Right atrium auricular region (tissue), 2 donors: ENCODE results near the gene SPAG6. TPM values are rescaled to one million over a fixed set of nuclear protein-coding genes. Genes with fewer than 3 reads are reported as not detected.

Experiments used
- DNase-seq: peaks from one replicate; pipeline ENCODE4 v3.0.0-alpha.2; 2019; ENCODE audit warnings: low spot score
- H3K27ac ChIP-seq, 2 donors: fragments of 200-600 bp; sonication (generic); 1 replicate in 1 of 2; 2 replicates in 1 of 2; pipeline ENCODE4 v1.5.1; 2016 to 2019
- H3K27me3 ChIP-seq, 2 donors: fragments of 200-600 bp; sonication (generic); one replicate each; pipeline versions ENCODE4 v1.5.1 to v1.6.0; 2017 to 2019
- H3K36me3 ChIP-seq: fragments of 200-600 bp; sonication (generic); one replicate; pipeline ENCODE4 v1.5.1; 2016
- H3K4me1 ChIP-seq, 2 donors: fragments of 200-600 bp; sonication (generic); one replicate each; pipeline versions ENCODE4 v1.5.1 to v1.6.0; 2017 to 2019
- H3K4me3 ChIP-seq, 2 donors: fragments of 200-600 bp; sonication (generic); 1 replicate in 1 of 2; 2 replicates in 1 of 2; pipeline ENCODE4 v1.5.1; 2017 to 2019; ENCODE audit warnings: mild to moderate bottlenecking in 1 of 2, moderate library complexity in 1 of 2
- H3K9me3 ChIP-seq, 2 donors: fragments of 200-600 bp; sonication (generic); one replicate each; pipeline ENCODE4 v1.5.1; 2019
- total RNA-seq, 2 donors: library from RNA; depleted of rRNA; stranded (reverse); fragments of >200 nt; gene quantifications; one replicate each; pipeline ENCODE4 v1.1.0, GENCODE V29; 2016
- TF ChIP-seq, protein P1 (sequence below), 2 donors: fragments of 200-600 bp; sonication (generic); IDR thresholded peaks; one replicate each; pipeline ENCODE4 v1.5.1; 2019; ENCODE audit warnings: antibody characterized with exemption in 2 of 2

The SPAG6 gene
- total RNA-seq, 2 donors from 2014 or later = not detected

DNA sequence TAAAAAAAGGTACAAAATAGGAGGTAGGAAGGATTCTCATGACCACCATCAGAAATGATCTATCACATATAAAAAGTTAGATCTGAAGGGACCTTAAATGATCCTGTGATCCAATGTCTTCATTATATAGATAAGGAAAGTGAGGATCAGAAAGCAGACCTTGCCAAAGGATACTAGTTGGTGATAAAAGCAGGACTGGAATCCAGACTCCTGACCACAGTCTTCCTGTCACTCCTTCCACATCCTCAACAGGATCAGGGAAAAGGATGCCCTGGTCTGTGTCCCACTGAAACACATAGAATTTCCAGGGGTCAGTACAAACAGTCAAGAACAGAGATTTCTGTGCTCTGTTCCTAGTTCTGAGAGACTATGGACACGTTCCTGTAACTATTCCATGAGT is 97.2 kb downstream of the SPAG6 start:
- no peaks in the 10 kb centered on the region for H3K27me3 ChIP-seq
- TF ChIP-seq, protein P1, sequence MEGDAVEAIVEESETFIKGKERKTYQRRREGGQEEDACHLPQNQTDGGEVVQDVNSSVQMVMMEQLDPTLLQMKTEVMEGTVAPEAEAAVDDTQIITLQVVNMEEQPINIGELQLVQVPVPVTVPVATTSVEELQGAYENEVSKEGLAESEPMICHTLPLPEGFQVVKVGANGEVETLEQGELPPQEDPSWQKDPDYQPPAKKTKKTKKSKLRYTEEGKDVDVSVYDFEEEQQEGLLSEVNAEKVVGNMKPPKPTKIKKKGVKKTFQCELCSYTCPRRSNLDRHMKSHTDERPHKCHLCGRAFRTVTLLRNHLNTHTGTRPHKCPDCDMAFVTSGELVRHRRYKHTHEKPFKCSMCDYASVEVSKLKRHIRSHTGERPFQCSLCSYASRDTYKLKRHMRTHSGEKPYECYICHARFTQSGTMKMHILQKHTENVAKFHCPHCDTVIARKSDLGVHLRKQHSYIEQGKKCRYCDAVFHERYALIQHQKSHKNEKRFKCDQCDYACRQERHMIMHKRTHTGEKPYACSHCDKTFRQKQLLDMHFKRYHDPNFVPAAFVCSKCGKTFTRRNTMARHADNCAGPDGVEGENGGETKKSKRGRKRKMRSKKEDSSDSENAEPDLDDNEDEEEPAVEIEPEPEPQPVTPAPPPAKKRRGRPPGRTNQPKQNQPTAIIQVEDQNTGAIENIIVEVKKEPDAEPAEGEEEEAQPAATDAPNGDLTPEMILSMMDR (IDR thresholded peaks at IDR 0.05) = no peak
- no peaks in the 10 kb centered on the region for H3K9me3 ChIP-seq
- no peaks in the 10 kb centered on the region for H3K36me3 ChIP-seq
- peaks cover 0 to 13% of the 10 kb centered on the region in 2 donors for H3K4me1 ChIP-seq
- no peak for DNase-seq
- no peak overlapping the region for H3K4me3 ChIP-seq
- H3K27ac ChIP-seq = no peak overlapping the region

DNA sequence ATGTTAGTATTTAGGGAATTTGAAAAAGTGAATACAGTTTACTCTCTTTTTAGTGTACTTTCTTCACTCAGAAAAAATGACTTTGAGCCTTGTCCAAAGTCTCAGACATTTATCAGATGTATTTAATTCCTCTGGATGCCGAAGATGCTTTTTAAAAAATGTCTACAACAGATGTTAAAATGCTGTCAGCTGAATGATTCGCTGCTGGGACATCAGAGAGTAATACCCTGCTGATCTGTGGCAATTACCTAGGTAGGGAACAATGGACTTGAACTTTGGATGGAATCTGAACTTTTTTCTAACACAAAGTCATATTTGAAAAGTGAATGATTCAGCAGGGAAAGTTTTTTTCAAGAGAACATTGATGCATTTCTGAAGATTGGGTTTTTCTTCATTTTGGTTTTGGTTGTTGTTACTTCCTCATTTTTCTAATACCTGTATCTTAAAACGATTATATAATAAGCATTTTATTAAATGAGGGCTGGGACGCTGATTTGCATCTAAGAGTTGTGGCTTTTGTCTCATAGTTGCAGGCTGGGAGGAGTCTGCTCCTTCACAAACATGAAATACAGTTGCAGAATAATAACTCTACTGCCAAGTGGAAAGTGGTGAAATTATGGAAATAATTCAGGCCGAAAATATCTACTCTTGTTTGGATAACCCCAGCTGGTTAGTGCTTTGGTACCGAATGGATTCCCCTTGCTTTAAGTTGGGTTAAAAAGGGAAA is 98.0 kb downstream of the SPAG6 start:
- TF ChIP-seq, protein P1 (IDR thresholded peaks at IDR 0.05) = no peak
- Histone ChIP-seq H3K27me3 (no peaks in the 10 kb centered on the region), H3K9me3 (no peaks in the 10 kb centered on the region), H3K4me1 (peaks cover 0 to 7% of the 10 kb centered on the region in 2 donors), H3K36me3 (no peaks in the 10 kb centered on the region), H3K4me3 (no peak overlapping the region), H3K27ac (no peak overlapping the region)
- DNase-seq = no peak

DNA sequence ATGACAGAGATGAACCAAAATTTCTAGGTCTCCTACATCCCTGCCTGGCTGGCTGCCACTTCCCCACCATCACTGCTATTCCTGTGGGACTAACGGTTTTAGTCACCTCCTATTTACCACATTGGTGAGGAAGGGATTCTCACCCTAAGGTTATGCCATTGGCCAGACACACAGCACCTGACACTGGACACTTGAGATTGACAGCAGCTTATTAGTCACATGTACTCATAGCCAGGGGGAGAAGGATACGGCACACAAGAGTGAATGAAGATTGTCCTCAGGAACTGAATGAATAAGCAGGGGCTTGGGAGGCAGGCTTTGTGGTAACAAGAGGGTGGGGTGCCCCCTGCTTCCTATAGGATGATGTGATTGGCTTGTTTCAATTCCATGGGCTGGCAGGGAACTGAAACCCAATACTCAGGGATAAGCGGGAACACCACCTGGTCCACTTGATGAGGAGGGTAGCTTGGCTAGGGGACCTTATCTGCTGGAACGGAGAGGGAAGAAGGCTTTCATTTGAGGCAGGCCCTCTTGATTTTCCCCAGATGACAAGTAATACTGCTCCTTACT is 99.0 kb downstream of the SPAG6 start:
- Histone ChIP-seq H3K27ac (no peak overlapping the region), H3K4me3 (no peak overlapping the region), H3K4me1 (no peaks in the 10 kb centered on the region), H3K36me3 (no peaks in the 10 kb centered on the region), H3K9me3 (no peaks in the 10 kb centered on the region), H3K27me3 (no peaks in the 10 kb centered on the region)
- TF ChIP-seq, protein P1 (IDR thresholded peaks at IDR 0.05) = no peak
- DNase-seq = no peak

- no peak for DNase-seq
- no peaks in the 10 kb centered on the region for H3K27me3 ChIP-seq
- H3K36me3 ChIP-seq = no peaks in the 10 kb centered on the region
- no peaks in the 10 kb centered on the region for H3K9me3 ChIP-seq
- no peaks in the 10 kb centered on the region for H3K4me1 ChIP-seq
- TF ChIP-seq, protein P1 (IDR thresholded peaks at IDR 0.05) = no peak
- H3K27ac ChIP-seq = no peak overlapping the region
- H3K4me3 ChIP-seq = no peak overlapping the region
Measured at GRCh38 chr10:22445495-22445894, 100.2 kb downstream of the SPAG6 start.

- no peak overlapping the region for H3K4me3 ChIP-seq
- no peak for DNase-seq
- TF ChIP-seq, protein P1 (IDR thresholded peaks at IDR 0.05) = no peak
Measured at GRCh38 chr10:22447068-22447467, 101.8 kb downstream of the SPAG6 start.

More at GRCh38 chr10:22447068-22447467, 101.8 kb downstream of the SPAG6 start:
- H3K27me3 ChIP-seq = no peaks in the 10 kb centered on the region
- H3K36me3 ChIP-seq = no peaks in the 10 kb centered on the region
- no peaks in the 10 kb centered on the region for H3K4me1 ChIP-seq
- no peak overlapping the region for H3K27ac ChIP-seq
- no peaks in the 10 kb centered on the region for H3K9me3 ChIP-seq
